H1 (cell line): ENCODE data around the gene TMEM116. TPM values are rescaled to one million over a fixed set of nuclear protein-coding genes. Genes with fewer than 3 reads are reported as not detected.

Experiments
- CTCF ChIA-PET: fragments of 300-600 bp; sonication (Branson Sonifier 250); formaldehyde crosslinking; loops from one replicate; lab custom pipeline; 2021; ENCODE audit not compliant: partially characterized antibody; lab: Charles Lee
- POLR2A ChIA-PET: fragments of 300-600 bp; sonication (Branson Sonifier 250); formaldehyde crosslinking; loops from one replicate; lab custom pipeline; 2021; ENCODE audit warnings: inconsistent platforms; ENCODE audit not compliant: partially characterized antibody; lab: Charles Lee
- DNase-seq, 2 experiments: peaks; one replicate each; pipeline versions ENCODE4 v3.0.0 to v3.0.0-alpha.2; 2010 to 2022; ENCODE audit warnings: low spot score in 2 of 2, low read depth in 1 of 2, mixed read lengths in 1 of 2
- FAIRE-seq: peaks from 2 replicates; lab custom pipeline; 2011; peaks lifted over from hg19 to GRCh38; lab: Jason Lieb, UNC
- H2AFZ ChIP-seq: 2 replicates; pipeline ENCODE4 v1.8.1; 2012; ENCODE audit warnings: low read length, inconsistent platforms
- H2AK5ac ChIP-seq: 2 replicates; pipeline ENCODE4 v1.6.1; 2013; ENCODE audit warnings: low read depth, low read length
- H2BK120ac ChIP-seq: replicated peaks from 2 replicates; pipeline ENCODE3; 2013; ENCODE audit warnings: low read depth, low read length, inconsistent platforms
- H2BK12ac ChIP-seq: 2 replicates; pipeline ENCODE4 v1.6.1; 2013; ENCODE audit warnings: low read depth, low read length
- H2BK15ac ChIP-seq: 2 replicates; pipeline ENCODE4 v1.6.1; 2013; ENCODE audit warnings: low read length
- H2BK20ac ChIP-seq: 2 replicates; pipeline ENCODE4 v1.6.1; 2013; ENCODE audit warnings: low read length
- H2BK5ac ChIP-seq: 2 replicates; pipeline ENCODE4 v1.6.1; 2013; ENCODE audit warnings: low read depth, low read length
- H3K14ac ChIP-seq: 2 replicates; pipeline ENCODE4 v1.6.1; 2013; ENCODE audit warnings: inconsistent platforms; ENCODE audit not compliant: insufficient read length
- H3K18ac ChIP-seq: 2 replicates; pipeline ENCODE4 v1.6.1; 2013; ENCODE audit warnings: low read length; ENCODE audit errors: extremely low read depth
- H3K23ac ChIP-seq: 2 replicates; pipeline ENCODE4 v1.6.1; 2013; ENCODE audit warnings: inconsistent platforms; ENCODE audit not compliant: insufficient read length
- H3K23me2 ChIP-seq: 2 replicates; pipeline ENCODE4 v1.6.1; 2013; ENCODE audit warnings: low read depth, low read length
- H3K27ac ChIP-seq: 2 replicates; pipeline ENCODE4 v1.6.1; 2011; ENCODE audit warnings: low read depth, low read length, inconsistent platforms
- H3K27me3 ChIP-seq, 4 experiments: replicated peaks in 1 of 4; 1 replicate in 1 of 4; 2 replicates in 3 of 4; pipeline versions ENCODE4 v1.6.1 to v1.8.1; 2011 to 2013; ENCODE audit warnings: low read length in 3 of 4, mild to moderate bottlenecking in 3 of 4, inconsistent platforms in 2 of 4, mixed read lengths in 2 of 4, moderate library complexity in 1 of 4; ENCODE audit not compliant: control insufficient read depth in 3 of 4, insufficient read depth in 3 of 4; ENCODE audit errors: extremely low read depth in 1 of 4
- H3K36me3 ChIP-seq, 4 experiments: 2 replicates each; pipeline versions ENCODE4 v1.6.1 to v1.8.1; 2011 to 2013; ENCODE audit warnings: mild to moderate bottlenecking in 4 of 4, low read length in 3 of 4, moderate library complexity in 2 of 4, control low read depth in 1 of 4, inconsistent platforms in 1 of 4; ENCODE audit not compliant: insufficient read depth in 4 of 4, control insufficient read depth in 2 of 4
- H3K4ac ChIP-seq: replicated peaks from 2 replicates; pipeline ENCODE3; 2013; ENCODE audit warnings: low read length, low read depth, mixed read lengths, inconsistent platforms; ENCODE audit not compliant: insufficient read length
- H3K4me1 ChIP-seq, 4 experiments: replicated peaks in 1 of 4; 1 replicate in 1 of 4; 2 replicates in 3 of 4; pipeline versions ENCODE4 v1.6.1 to v1.8.1; 2011 to 2013; ENCODE audit warnings: low read length in 3 of 4, inconsistent platforms in 2 of 4, mixed read lengths in 1 of 4; ENCODE audit not compliant: insufficient read depth in 4 of 4, control insufficient read depth in 3 of 4
- H3K4me2 ChIP-seq, 2 experiments: 2 replicates each; pipeline versions ENCODE4 v1.6.1 to v1.8.1; 2011 to 2013; ENCODE audit warnings: low read depth in 2 of 2, low read length in 2 of 2, control low read depth in 1 of 2, inconsistent platforms in 1 of 2, mild to moderate bottlenecking in 1 of 2; ENCODE audit not compliant: insufficient read depth in 1 of 2
- H3K4me3 ChIP-seq, 4 experiments: fragments of 200-600, 300-600 bp in 1 of 4; sonication (generic), shearing (Covaris generic), sonication (Bioruptor Twin) in 1 of 4; 2 replicates each; pipeline versions ENCODE4 v1.5.1 to v1.8.1; 2011 to 2016; ENCODE audit warnings: low read length in 4 of 4, low read depth in 3 of 4, control low read depth in 2 of 4, inconsistent platforms in 2 of 4, mild to moderate bottlenecking in 2 of 4, mixed read lengths in 1 of 4, moderate library complexity in 1 of 4; ENCODE audit not compliant: insufficient read depth in 2 of 4; ENCODE audit errors: extremely low read depth in 1 of 4
- H3K56ac ChIP-seq: replicated peaks from 2 replicates; pipeline ENCODE3; 2013; ENCODE audit warnings: low read depth, mild to moderate bottlenecking, mixed read lengths, low read length, inconsistent platforms; ENCODE audit not compliant: insufficient read length
- H3K79me1 ChIP-seq: 2 replicates; pipeline ENCODE4 v1.6.1; 2013; ENCODE audit warnings: low read depth, low read length, control low read depth
- H3K79me2 ChIP-seq, 2 experiments: 2 replicates each; pipeline versions ENCODE4 v1.6.1 to v1.8.1; 2012 to 2013; ENCODE audit warnings: low read length in 2 of 2, mild to moderate bottlenecking in 2 of 2, inconsistent platforms in 1 of 2; ENCODE audit not compliant: insufficient read depth in 2 of 2, control insufficient read depth in 1 of 2
- H3K9ac ChIP-seq, 4 experiments: replicated peaks in 1 of 4; 1 replicate in 1 of 4; 2 replicates in 3 of 4; pipeline versions ENCODE4 v1.6.1 to v1.8.1; 2011 to 2013; ENCODE audit warnings: low read depth in 3 of 4, low read length in 3 of 4, control low read depth in 2 of 4, mild to moderate bottlenecking in 2 of 4, moderate library complexity in 2 of 4, inconsistent platforms in 1 of 4; ENCODE audit errors: extremely low read depth in 1 of 4
- H3K9me3 ChIP-seq, 2 experiments: 2 replicates each; pipeline versions ENCODE4 v1.6.1 to v1.8.1; 2012 to 2013; ENCODE audit warnings: mild to moderate bottlenecking in 2 of 2, moderate library complexity in 2 of 2, control low read depth in 1 of 2, inconsistent platforms in 1 of 2, low read depth in 1 of 2, low read length in 1 of 2, mixed read lengths in 1 of 2; ENCODE audit not compliant: insufficient read depth in 2 of 2
- H4K20me1 ChIP-seq, 2 experiments: replicated peaks in 1 of 2; 2 replicates each; pipeline versions ENCODE3 to v1.8.1; 2011 to 2013; ENCODE audit warnings: inconsistent platforms in 2 of 2, low read length in 2 of 2, mild to moderate bottlenecking in 1 of 2; ENCODE audit not compliant: insufficient read depth in 2 of 2, control insufficient read depth in 1 of 2
- H4K5ac ChIP-seq: 2 replicates; pipeline ENCODE4 v1.6.1; 2013; ENCODE audit warnings: low read length, low read depth, mixed read lengths, inconsistent platforms; ENCODE audit not compliant: insufficient read length
- H4K8ac ChIP-seq: 2 replicates; pipeline ENCODE4 v1.8.0; 2013; ENCODE audit warnings: mild to moderate bottlenecking, moderate library complexity, low read length, inconsistent platforms; ENCODE audit not compliant: insufficient read depth; ENCODE audit errors: extremely low read depth
- H4K91ac ChIP-seq: replicated peaks from 2 replicates; pipeline ENCODE3; 2013; ENCODE audit warnings: low read length, mixed read lengths, inconsistent platforms; ENCODE audit not compliant: insufficient read length
- ASH2L ChIP-seq: fragments of 200-600, 300-600 bp; sonication (generic); IDR thresholded peaks from one replicate; pipeline ENCODE4 v1.7.1; 2017; ENCODE audit warnings: low read length
- BACH1 ChIP-seq: IDR thresholded peaks from 2 replicates; pipeline ENCODE4 v1.6.1; 2012; ENCODE audit warnings: low read length, improper control_type of control experiment
- CREB1 ChIP-seq: IDR thresholded peaks from 2 replicates; pipeline ENCODE4 v1.6.1; 2012; ENCODE audit warnings: inconsistent platforms
- CTCF ChIP-seq, 3 experiments: IDR thresholded peaks; 1 replicate in 2 of 3; 2 replicates in 1 of 3; pipeline versions ENCODE4 v1.5.1 to v1.6.1; 2011; ENCODE audit warnings: low read length in 3 of 3, mild to moderate bottlenecking in 3 of 3, inconsistent platforms in 2 of 3, low read depth in 1 of 3, moderate library complexity in 1 of 3; ENCODE audit not compliant: insufficient read depth in 1 of 3; ENCODE audit errors: control extremely low read depth in 1 of 3
- EGR1 ChIP-seq: IDR thresholded peaks from 2 replicates; pipeline ENCODE4 v1.6.1; 2011; ENCODE audit warnings: low read depth, low read length, borderline replicate concordance
- EP300 ChIP-seq, 2 experiments: IDR thresholded peaks; 1 replicate in 1 of 2; 2 replicates in 1 of 2; pipeline ENCODE4 v1.6.1; 2011 to 2012; ENCODE audit warnings: low read depth in 2 of 2, low read length in 2 of 2, mild to moderate bottlenecking in 2 of 2, borderline replicate concordance in 1 of 2, inconsistent platforms in 1 of 2, moderate library complexity in 1 of 2
- EZH2 ChIP-seq: fragments of 200-600 bp; sonication (generic); IDR thresholded peaks from 2 replicates; pipeline ENCODE4 v1.7.1; 2012; ENCODE audit warnings: low read depth, mild to moderate bottlenecking, moderate library complexity, low read length, inconsistent platforms; ENCODE audit not compliant: severe bottlenecking
- KDM4A ChIP-seq: IDR thresholded peaks from one replicate; pipeline ENCODE4 v1.7.1; 2012; ENCODE audit warnings: low read depth, mild to moderate bottlenecking, moderate library complexity, low read length, inconsistent platforms; ENCODE audit not compliant: severe bottlenecking
- PHF8 ChIP-seq: fragments of 200-600 bp; sonication (generic); conservative IDR thresholded peaks from 2 replicates; pipeline ENCODE4 v1.7.1; 2012; ENCODE audit warnings: low read depth, mild to moderate bottlenecking, inconsistent platforms, low read length, moderate library complexity
- SIRT6 ChIP-seq: IDR thresholded peaks from one replicate; pipeline ENCODE4 v1.7.1; 2012; ENCODE audit warnings: low read length, inconsistent platforms
- WGBS, 2 experiments: shearing (Covaris generic) in 1 of 2; methylation state at CpG; one replicate each; pipeline versions ENCODE4 v1.1.6 to v1.1.7; 2013 to 2015; ENCODE audit warnings: low lambda C conversion rate in 2 of 2, mixed read lengths in 2 of 2, inconsistent platforms in 1 of 2, low coverage in 1 of 2, missing lambda C conversion rate in 1 of 2; ENCODE audit not compliant: insufficient replicate concordance in 2 of 2, insufficient coverage in 1 of 2, insufficient read length in 1 of 2; ENCODE audit errors: extremely low coverage in 1 of 2, missing lambda C conversion rate in 1 of 2; 5-methylcytosine and 5-hydroxymethylcytosine counted together
- polyA plus RNA-seq, 7 experiments: library from polyadenylated mRNA; depleted of rRNA in 3 of 7; stranded (reverse) in 5 of 7; unstranded in 2 of 7; fragments of >200 nt in 5 of 7; fragments of 200-250 nt in 2 of 7; gene quantifications; 1 replicate in 5 of 7; 2 replicates in 1 of 7; 4 replicates in 1 of 7; pipeline versions ENCODE4 v1.2.1 to v1.2.3, GENCODE V29; 2011 to 2013; ENCODE audit warnings: missing spikeins in 2 of 7, mixed read lengths in 2 of 7
- total RNA-seq: library from RNA; stranded (reverse); fragmentation: NEBNext Ultra II Directional; extraction: Animal tissue kit (Norgen Biotek cat#: 25700); gene quantifications from 2 replicates; pipeline ENCODE4 v1.2.1, GENCODE V29; 2021

TMEM116 gene
- total and polyA plus RNA-seq, 2 of the 8 experiments (the other 6 are each of a cell fraction or from before 2014, with no cell fraction given), result 8.1 to 25.2 TPM

GRCh38 chr12:112046003-112046402 is 33.0 kb upstream of the TMEM116 start:
- no peak overlapping the region for H2AK5ac ChIP-seq
- no peak overlapping the region for H3K9ac ChIP-seq
- no peak overlapping the region for H2BK5ac ChIP-seq
- H2BK15ac ChIP-seq, result no peak overlapping the region
- no peak overlapping the region for H4K5ac ChIP-seq
- no peaks in the 10 kb centered on the region for H4K20me1 ChIP-seq
- H2BK12ac ChIP-seq, result no peak overlapping the region
- no peak for TF ChIP-seq EZH2
- TF ChIP-seq EP300 (IDR thresholded peaks at IDR 0.05; ENCODE audit: borderline replicate concordance in 1 of 2, low read depth in 2 of 2, low read length in 2 of 2), result no peak
- no peak for TF ChIP-seq KDM4A
- no peak for TF ChIP-seq EGR1
- TF ChIP-seq BACH1, result no peak
- no peak for TF ChIP-seq CREB1
- no peak for TF ChIP-seq CTCF (IDR thresholded peaks at IDR 0.05; ENCODE audit: control extremely low read depth in 1 of 3, insufficient read depth in 1 of 3, low read depth in 1 of 3, low read length in 3 of 3)
- TF ChIP-seq PHF8, result no peak
- TF ChIP-seq ASH2L, result no peak
- no peak for TF ChIP-seq SIRT6
- H3K4ac ChIP-seq, result no peak overlapping the region
- no peak overlapping the region for H2BK120ac ChIP-seq
- no peak overlapping the region for H2AFZ ChIP-seq
- 86% methylated on average over 4 of the region's 4 CpGs; no CpG with 5 or more reads in 1 of the 2 experiments for WGBS, 2 experiments
- no peaks in the 10 kb centered on the region for H3K23me2 ChIP-seq
- no peaks in the 10 kb centered on the region for H3K79me2 ChIP-seq
- no peak overlapping the region for H3K4me2 ChIP-seq
- H3K4me3 ChIP-seq, result no peak overlapping the region
- H3K56ac ChIP-seq, result no peak overlapping the region
- no peak for DNase-seq
- no peaks in the 10 kb centered on the region for H3K4me1 ChIP-seq
- H2BK20ac ChIP-seq, result no peak overlapping the region
- no peaks in the 10 kb centered on the region for H3K27me3 ChIP-seq
- H3K36me3 ChIP-seq, result peaks cover 10 to 82% (median 57%) of the 10 kb centered on the region in 4 experiments
- no peak overlapping the region for H3K23ac ChIP-seq
- ChIA-PET CTCF (no interaction called here), POLR2A (interaction anchor here (0.8 kb wide), 1 partner anchor 9 kb away, joined by 3 read pairs; no protein-coding TSS in a partner anchor)
- H3K14ac ChIP-seq, result no peak overlapping the region
- no peaks in the 10 kb centered on the region for H3K79me1 ChIP-seq
- no peak overlapping the region for H4K8ac ChIP-seq
- no peaks in the 10 kb centered on the region for H3K9me3 ChIP-seq
- no peak overlapping the region for H3K27ac ChIP-seq
- no peak for FAIRE-seq
- no peak overlapping the region for H3K18ac ChIP-seq
- no peak overlapping the region for H4K91ac ChIP-seq
